ENCODE data around the gene OCA2. TPM values are rescaled to one million over a fixed set of nuclear protein-coding genes. Genes with fewer than 3 reads are reported as not detected.

OCA2 gene
- total and polyA plus RNA-seq, 2 of the 8 experiments (the other 6 are each of a cell fraction or from before 2014, with no cell fraction given), result 0.20 TPM

DNA sequence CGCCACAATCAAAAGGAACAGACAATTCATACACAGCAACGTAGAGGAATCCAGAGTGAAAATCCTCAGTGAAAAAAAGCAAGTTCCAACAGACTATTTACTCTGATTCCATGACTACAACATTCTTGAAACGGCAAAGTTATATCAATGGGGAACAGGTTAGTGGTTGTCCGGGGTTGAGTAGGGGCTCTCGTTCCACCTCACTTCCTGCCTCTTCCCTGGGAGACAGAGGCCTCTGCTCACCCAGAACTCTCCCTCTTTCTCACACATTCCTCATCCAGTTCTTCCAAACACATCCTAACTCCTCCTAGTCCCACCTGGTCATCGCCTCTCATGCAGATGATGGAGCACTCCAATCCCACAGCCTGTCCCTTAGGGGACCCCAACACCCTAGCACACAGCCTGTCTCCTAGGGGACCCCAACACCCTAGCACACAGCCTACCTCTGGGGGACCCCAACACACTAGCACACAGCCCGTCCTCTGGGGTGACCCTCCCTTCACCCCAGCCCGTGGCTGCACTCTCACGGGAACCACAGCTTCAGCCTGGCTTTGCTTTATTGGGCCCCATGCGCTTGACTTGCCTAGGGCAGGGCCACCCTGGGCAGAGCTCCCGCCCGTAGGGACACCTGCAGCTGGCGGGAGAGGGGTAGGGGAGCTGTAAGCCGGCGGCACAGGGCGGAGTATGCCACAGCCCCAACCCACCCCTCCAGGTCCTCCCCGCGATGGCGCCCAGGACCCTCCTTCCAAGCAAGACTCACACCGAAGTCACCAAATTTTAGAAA, 5.2 kb downstream of the OCA2 start:
- H2AK5ac ChIP-seq (ENCODE audit: low read depth, low read length), result no peak overlapping the region
- H3K18ac ChIP-seq (ENCODE audit: extremely low read depth, low read length), result no peak overlapping the region; the same call in 1 of the 2 replicates
- no peaks in the 10 kb centered on the region for H3K79me2 ChIP-seq (ENCODE audit: control insufficient read depth in 1 of 2, insufficient read depth in 2 of 2, low read length in 2 of 2)
- H3K4me2 ChIP-seq (ENCODE audit: insufficient read depth in 1 of 2, low read depth in 2 of 2, low read length in 2 of 2), result peak overlapping the region; percentile 55 to 87
- H3K14ac ChIP-seq (ENCODE audit: insufficient read length), result no peak overlapping the region
- H3K56ac ChIP-seq (replicated peaks; ENCODE audit: insufficient read length, low read depth, low read length), result no peak overlapping the region
- H3K23me2 ChIP-seq (ENCODE audit: low read depth, low read length), result peaks cover 28% of the 10 kb centered on the region
- no peak overlapping the region for H3K4ac ChIP-seq (replicated peaks; ENCODE audit: insufficient read length, low read depth, low read length)
- TF ChIP-seq KDM1A (IDR thresholded peaks at IDR 0.05; ENCODE audit: borderline replicate concordance, low read length) (no peak), TEAD4 (IDR thresholded peaks at IDR 0.05; ENCODE audit: low read depth, low read length) (no peak), GTF2F1 (IDR thresholded peaks at IDR 0.05; ENCODE audit: borderline replicate concordance, low read depth, low read length) (no peak), BACH1 (IDR thresholded peaks at IDR 0.05; ENCODE audit: low read length) (no peak), SUZ12 (IDR thresholded peaks at IDR 0.05; ENCODE audit: low read length) (peak; percentile 33; the same call in 1 of the 2 replicates), CHD1 (IDR thresholded peaks at IDR 0.05; ENCODE audit: low read depth, low read length) (no peak)
- no peak overlapping the region for H2BK12ac ChIP-seq (ENCODE audit: low read depth, low read length)
- no peak overlapping the region for H2BK15ac ChIP-seq (ENCODE audit: low read length)
- H3K9ac ChIP-seq (replicated peaks in 1 of 4; ENCODE audit: extremely low read depth in 1 of 4, low read depth in 3 of 4, low read length in 3 of 4), result no peak overlapping the region
- no peak for DNase-seq (ENCODE audit: low read depth in 1 of 2, low spot score in 2 of 2)
- H3K27me3 ChIP-seq (replicated peaks in 1 of 4; ENCODE audit: control insufficient read depth in 3 of 4, extremely low read depth in 1 of 4, insufficient read depth in 3 of 4, low read length in 3 of 4), result peaks cover 42 to 61% (median 57%) of the 10 kb centered on the region in 4 experiments
- no peak overlapping the region for H2AFZ ChIP-seq (ENCODE audit: low read length)
- H3K9me3 ChIP-seq (ENCODE audit: insufficient read depth in 2 of 2, low read depth in 1 of 2, low read length in 1 of 2), result 0 out of 4 replicates have a peak, but pooled peaks cover 0 to 2% of the 10 kb centered on the region in 2 experiments
- no peak overlapping the region for H2BK120ac ChIP-seq (replicated peaks; ENCODE audit: low read depth, low read length)
- no peaks in the 10 kb centered on the region for H3K79me1 ChIP-seq (ENCODE audit: low read depth, low read length)
- no peak overlapping the region for H2BK5ac ChIP-seq (ENCODE audit: low read depth, low read length)
- no peak overlapping the region for H4K5ac ChIP-seq (ENCODE audit: insufficient read length, low read depth, low read length)
- CTCF ChIA-PET (ENCODE audit: partially characterized antibody), result interaction anchor here (0.6 to 1.7 kb wide), 3 partner anchors 9 to 713 kb away, joined by 3 to 6 read pairs (median 3); no protein-coding TSS in a partner anchor
- peaks cover 0 to 25% (median 9%) of the 10 kb centered on the region in 4 experiments; a peak in 5 of 7 replicates for H3K4me1 ChIP-seq (replicated peaks in 1 of 4; ENCODE audit: control insufficient read depth in 3 of 4, insufficient read depth in 4 of 4, low read length in 3 of 4)
- H3K36me3 ChIP-seq (ENCODE audit: control insufficient read depth in 2 of 4, insufficient read depth in 4 of 4, low read length in 3 of 4), result peaks cover 0 to 3% (median 0%) of the 10 kb centered on the region in 4 experiments; a peak in 1 of 8 replicates
- WGBS, 2 experiments (ENCODE audit: extremely low coverage in 1 of 2, insufficient coverage in 1 of 2, insufficient read length in 1 of 2, insufficient replicate concordance in 2 of 2, low coverage in 1 of 2, low lambda C conversion rate in 2 of 2, missing lambda C conversion rate in 1 of 2), result 47% methylated on average over 14 of the region's 20 CpGs; no CpG with 5 or more reads in 1 of the 2 experiments
- FAIRE-seq, result no peak
- no peak overlapping the region for H3K23ac ChIP-seq (ENCODE audit: insufficient read length)
- H4K91ac ChIP-seq (replicated peaks; ENCODE audit: insufficient read length, low read length), result no peak overlapping the region
- peaks cover 0 to 12% of the 10 kb centered on the region in 2 experiments for H4K20me1 ChIP-seq (replicated peaks in 1 of 2; ENCODE audit: control insufficient read depth in 1 of 2, insufficient read depth in 2 of 2, low read length in 2 of 2)
- H2BK20ac ChIP-seq (ENCODE audit: low read length), result no peak overlapping the region
- POLR2A ChIA-PET (ENCODE audit: partially characterized antibody), result interaction anchor here (2.7 kb wide), 1 partner anchor 14 kb away, joined by 7 read pairs; no protein-coding TSS in a partner anchor
- peak overlapping the region in 2 of 4 experiments; percentile 35 to 56; a peak in 6 of 8 replicates for H3K4me3 ChIP-seq (ENCODE audit: extremely low read depth in 1 of 4, insufficient read depth in 2 of 4, low read depth in 3 of 4, low read length in 4 of 4)
- no peak overlapping the region for H3K27ac ChIP-seq (ENCODE audit: low read depth, low read length)
- no peak overlapping the region; the same call in 1 of the 2 replicates for H4K8ac ChIP-seq (ENCODE audit: extremely low read depth, insufficient read depth, low read length)

All from H1 (cell line).